Renal cortical epithelial cell (primary cell): Measurements from ENCODE around the gene PLA2G4D. TPM values are rescaled to one million over a fixed set of nuclear protein-coding genes. Genes with fewer than 3 reads are reported as not detected.
"Not testable (repeated sequence)": the region's sequence is repeated elsewhere in the genome, so short reads cannot be mapped to it uniquely, and the experiment has no call there.

Experiments used
- DNase-seq: peaks from one replicate; pipeline ENCODE4 v3.0.0-alpha.2; 2011; ENCODE audit warnings: low read depth
- total RNA-seq: library from RNA; depleted of rRNA; stranded (reverse); fragments of >200 nt; gene quantifications from 2 replicates; pipeline ENCODE4 v1.2.3, GENCODE V29; 2014

PLA2G4D gene
- total RNA-seq, 1 donor from 2014 or later: not detected

- no peak for DNase-seq
Observed at GRCh38 chr15:42123546-42123945, 29.2 kb upstream of the PLA2G4D start.

- DNase-seq: no peak
Observed at GRCh38 chr15:42121682-42122081, 27.3 kb upstream of the PLA2G4D start.

GRCh38 chr15:42121021-42121420 lies 26.7 kb upstream of the PLA2G4D start:
- no peak for DNase-seq

GRCh38 chr15:42120285-42120684 lies 25.9 kb upstream of the PLA2G4D start:
- DNase-seq: no peak

- DNase-seq: no peak
Observed at GRCh38 chr15:42119446-42119760, 25.0 kb upstream of the PLA2G4D start.

- no peak for DNase-seq
Observed at GRCh38 chr15:42118650-42119445, 24.5 kb upstream of the PLA2G4D start.

GRCh38 chr15:42111924-42112323 lies 17.6 kb upstream of the PLA2G4D start:
- DNase-seq: no peak

GRCh38 chr15:42110367-42110766 lies 16.0 kb upstream of the PLA2G4D start:
- no peak for DNase-seq

GRCh38 chr15:42108806-42109205 lies 14.4 kb upstream of the PLA2G4D start:
- DNase-seq: no peak

- DNase-seq: no peak
Observed at GRCh38 chr15:42108189-42108588, 13.8 kb upstream of the PLA2G4D start.

GRCh38 chr15:42107473-42107872 lies 13.1 kb upstream of the PLA2G4D start:
- DNase-seq: no peak

GRCh38 chr15:42106288-42106687 lies 11.9 kb upstream of the PLA2G4D start:
- peak; percentile 34 for DNase-seq

GRCh38 chr15:42104095-42104891 lies 9.9 kb upstream of the PLA2G4D start:
- peak; percentile 54 for DNase-seq

GRCh38 chr15:42102646-42103235 lies 8.4 kb upstream of the PLA2G4D start:
- peak; percentile 88 for DNase-seq

GRCh38 chr15:42101861-42102260 lies 7.5 kb upstream of the PLA2G4D start:
- peak; percentile 33 for DNase-seq

GRCh38 chr15:42100021-42100800 lies 5.8 kb upstream of the PLA2G4D start:
- DNase-seq: peak; percentile 38

- no peak for DNase-seq
Observed at GRCh38 chr15:42097018-42097417, 2.7 kb upstream of the PLA2G4D start.

- no peak for DNase-seq
Observed at GRCh38 chr15:42093966-42094365, 396 bp downstream of the PLA2G4D start.

- peak; percentile 18 for DNase-seq
Observed at GRCh38 chr15:42092398-42093318, 1.7 kb downstream of the PLA2G4D start.

GRCh38 chr15:42091753-42092397 lies 2.5 kb downstream of the PLA2G4D start:
- not testable (repeated sequence) for DNase-seq
